T-helper 17 cell (primary cell): Measurements from ENCODE around the gene IQSEC1. TPM values are rescaled to one million over a fixed set of nuclear protein-coding genes. Genes with fewer than 3 reads are reported as not detected.
A peak's percentile ranks its signal among the peaks of the same experiment; 100 is the strongest.
"Not testable (repeated sequence)": the region's sequence is repeated elsewhere in the genome, so short reads cannot be mapped to it uniquely, and the experiment has no call there.

Experiments used
- ATAC-seq: fragments of 150-1000 bp; cut with Tn5 transposase; 2 replicates; pipeline ENCODE4 v1.10.0; 2021; ENCODE audit warnings: mild to moderate bottlenecking, moderate library complexity
- DNase-seq, 3 donors: peaks; one replicate each; pipeline versions ENCODE4 v3.0.0 to v3.0.0-alpha.2; 2020 to 2021
- H3K9me3 ChIP-seq: one replicate; pipeline ENCODE4 v1.7.0; 2013; ENCODE audit warnings: low read length, mild to moderate bottlenecking; ENCODE audit not compliant: control insufficient read depth, poor library complexity, severe bottlenecking
- H3K27ac Mint-ChIP-seq: one replicate; pipeline ENCODE4 v1.8.0; 2022; ENCODE audit warnings: mild to moderate bottlenecking, moderate library complexity, mixed read lengths
- H3K27me3 Mint-ChIP-seq: one replicate; pipeline ENCODE4 v1.8.0; 2022; ENCODE audit warnings: mixed read lengths
- H3K36me3 Mint-ChIP-seq: one replicate; pipeline ENCODE4 v1.8.0; 2022; ENCODE audit warnings: low read depth, mixed read lengths
- H3K4me1 Mint-ChIP-seq: one replicate; pipeline ENCODE4 v1.8.0; 2022; ENCODE audit warnings: mild to moderate bottlenecking, mixed read lengths
- H3K4me3 Mint-ChIP-seq: one replicate; pipeline ENCODE4 v1.8.0; 2022; ENCODE audit warnings: mild to moderate bottlenecking, moderate library complexity, mixed read lengths
- total RNA-seq, 4 donors: library from RNA in 2 of 4; stranded (reverse) in 2 of 4; gene quantifications; one replicate each; pipeline ENCODE4 v1.2.3 and lab custom pipeline; 2022 to 2026

IQSEC1 gene
- total RNA-seq, 2 donors from 2014 or later: 114 to 128 TPM

- no peak for ATAC-seq
- Mint-ChIP-seq H3K4me3 (no peak overlapping the region), H3K27me3 (peaks cover 59% of the 10 kb centered on the region), H3K27ac (no peak overlapping the region), H3K36me3 (no peaks in the 10 kb centered on the region), H3K4me1 (peaks cover 18% of the 10 kb centered on the region)
- DNase-seq: no peak
- H3K9me3 ChIP-seq: no peaks in the 10 kb centered on the region
Measured at GRCh38 chr3:12871404-12871983, 201.7 kb downstream of the IQSEC1 start.

- Mint-ChIP-seq H3K27ac (no peak overlapping the region), H3K4me1 (peaks cover 18% of the 10 kb centered on the region), H3K4me3 (peak overlapping the region; percentile 36), H3K27me3 (peaks cover 59% of the 10 kb centered on the region), H3K36me3 (no peaks in the 10 kb centered on the region)
- DNase-seq (no peak), ATAC-seq (no peak)
- H3K9me3 ChIP-seq: no peaks in the 10 kb centered on the region
Measured at GRCh38 chr3:12870942-12871341, 202.3 kb downstream of the IQSEC1 start.

GRCh38 chr3:12869035-12869621, 204.1 kb downstream of the IQSEC1 start:
- peaks cover 5% of the 10 kb centered on the region for H3K9me3 ChIP-seq
- Mint-ChIP-seq H3K27ac (peak overlapping the region; percentile 86), H3K36me3 (no peaks in the 10 kb centered on the region), H3K4me3 (peak overlapping the region; percentile 97), H3K27me3 (peaks cover 42% of the 10 kb centered on the region), H3K4me1 (peaks cover 16% of the 10 kb centered on the region)
- DNase-seq (no peak), ATAC-seq (peak; percentile 21)

- H3K9me3 ChIP-seq: peaks cover 5% of the 10 kb centered on the region
- H3K4me1 Mint-ChIP-seq: peaks cover 16% of the 10 kb centered on the region
- peak overlapping the region; percentile 97 for H3K4me3 Mint-ChIP-seq
- H3K36me3 Mint-ChIP-seq: no peaks in the 10 kb centered on the region
- ATAC-seq: peak; percentile 80
- H3K27me3 Mint-ChIP-seq: peaks cover 34% of the 10 kb centered on the region
- H3K27ac Mint-ChIP-seq: peak overlapping the region; percentile 86
- DNase-seq: peak; percentile 28 to 42 (median 36)
Measured at GRCh38 chr3:12868039-12869034, 204.9 kb downstream of the IQSEC1 start.

GRCh38 chr3:12866836-12867235, 206.4 kb downstream of the IQSEC1 start:
- H3K27ac Mint-ChIP-seq: no peak overlapping the region
- H3K4me1 Mint-ChIP-seq: peaks cover 15% of the 10 kb centered on the region
- no peak overlapping the region for H3K4me3 Mint-ChIP-seq

GRCh38 chr3:12865271-12865670, 208.0 kb downstream of the IQSEC1 start:
- DNase-seq (no peak), ATAC-seq (no peak)
- peaks cover 9% of the 10 kb centered on the region for H3K4me1 Mint-ChIP-seq
- no peaks in the 10 kb centered on the region for H3K36me3 Mint-ChIP-seq
- H3K4me3 Mint-ChIP-seq: no peak overlapping the region
- H3K27me3 Mint-ChIP-seq: peaks cover 36% of the 10 kb centered on the region
- peaks cover 5% of the 10 kb centered on the region for H3K9me3 ChIP-seq
- H3K27ac Mint-ChIP-seq: no peak overlapping the region

More at GRCh38 chr3:12866836-12867235, 206.4 kb downstream of the IQSEC1 start:
- ATAC-seq (no peak), DNase-seq (no peak)
- no peaks in the 10 kb centered on the region for H3K36me3 Mint-ChIP-seq
- H3K9me3 ChIP-seq: peaks cover 5% of the 10 kb centered on the region
- H3K27me3 Mint-ChIP-seq: peaks cover 35% of the 10 kb centered on the region

- H3K36me3 Mint-ChIP-seq: no peaks in the 10 kb centered on the region
- peaks cover 5% of the 10 kb centered on the region for H3K9me3 ChIP-seq
- no peak overlapping the region for H3K27ac Mint-ChIP-seq
- H3K4me3 Mint-ChIP-seq: no peak overlapping the region
- no peaks in the 10 kb centered on the region for H3K4me1 Mint-ChIP-seq
- ATAC-seq (no peak), DNase-seq (no peak)
- H3K27me3 Mint-ChIP-seq: peaks cover 26% of the 10 kb centered on the region
Measured at GRCh38 chr3:12862387-12862786, 210.8 kb downstream of the IQSEC1 start.

- Mint-ChIP-seq H3K27ac (no peak overlapping the region), H3K4me1 (no peaks in the 10 kb centered on the region), H3K4me3 (no peak overlapping the region), H3K36me3 (no peaks in the 10 kb centered on the region), H3K27me3 (peaks cover 33% of the 10 kb centered on the region)
- H3K9me3 ChIP-seq: peaks cover 5% of the 10 kb centered on the region
- no peak for ATAC-seq
- DNase-seq: no peak
Measured at GRCh38 chr3:12861611-12862010, 211.6 kb downstream of the IQSEC1 start.

- no peaks in the 10 kb centered on the region for H3K4me1 Mint-ChIP-seq
Measured at GRCh38 chr3:12859840-12860239, 213.4 kb downstream of the IQSEC1 start.

GRCh38 chr3:12856626-12857025, 216.6 kb downstream of the IQSEC1 start:
- Mint-ChIP-seq H3K27ac (no peak overlapping the region), H3K27me3 (peaks cover 48% of the 10 kb centered on the region), H3K36me3 (no peaks in the 10 kb centered on the region), H3K4me3 (no peak overlapping the region), H3K4me1 (no peaks in the 10 kb centered on the region)
- DNase-seq: no peak
- no peak for ATAC-seq
- no peaks in the 10 kb centered on the region for H3K9me3 ChIP-seq

More at GRCh38 chr3:12859840-12860239, 213.4 kb downstream of the IQSEC1 start:
- H3K27me3 Mint-ChIP-seq: peaks cover 35% of the 10 kb centered on the region
- no peaks in the 10 kb centered on the region for H3K36me3 Mint-ChIP-seq
- no peak overlapping the region for H3K27ac Mint-ChIP-seq
- no peaks in the 10 kb centered on the region for H3K9me3 ChIP-seq
- H3K4me3 Mint-ChIP-seq: no peak overlapping the region
- no peak for ATAC-seq
- no peak for DNase-seq

GRCh38 chr3:12854565-12854964, 218.7 kb downstream of the IQSEC1 start:
- Mint-ChIP-seq H3K27me3 (peaks cover 38% of the 10 kb centered on the region), H3K4me1 (no peaks in the 10 kb centered on the region), H3K4me3 (no peak overlapping the region), H3K27ac (no peak overlapping the region), H3K36me3 (peaks cover 4% of the 10 kb centered on the region)
- no peak for ATAC-seq
- H3K9me3 ChIP-seq: no peaks in the 10 kb centered on the region
- DNase-seq: no peak

- not testable (repeated sequence) for DNase-seq, ATAC-seq, H3K4me1 Mint-ChIP-seq, H3K27ac Mint-ChIP-seq, H3K36me3 Mint-ChIP-seq, H3K4me3 Mint-ChIP-seq, H3K9me3 ChIP-seq
- H3K27me3 Mint-ChIP-seq: peaks cover 36% of the 10 kb centered on the region
Measured at GRCh38 chr3:12853847-12854246, 219.4 kb downstream of the IQSEC1 start.

- no peaks in the 10 kb centered on the region for H3K9me3 ChIP-seq
- Mint-ChIP-seq H3K36me3 (peaks cover 4% of the 10 kb centered on the region), H3K27ac (no peak overlapping the region), H3K4me3 (no peak overlapping the region), H3K4me1 (no peaks in the 10 kb centered on the region), H3K27me3 (peaks cover 30% of the 10 kb centered on the region)
- ATAC-seq (no peak), DNase-seq (no peak)
Measured at GRCh38 chr3:12852201-12852600, 221.0 kb downstream of the IQSEC1 start.
